Amniotic stem cell (primary cell): ENCODE results near the gene FKBP14.
"Not testable (repeated sequence)": the region's sequence is repeated elsewhere in the genome, so short reads cannot be mapped to it uniquely, and the experiment has no call there.

Experiments
- DNase-seq: peaks from one replicate; lab custom pipeline; 2025; lab: John Stamatoyannopoulos, UW

The FKBP14 gene

DNA sequence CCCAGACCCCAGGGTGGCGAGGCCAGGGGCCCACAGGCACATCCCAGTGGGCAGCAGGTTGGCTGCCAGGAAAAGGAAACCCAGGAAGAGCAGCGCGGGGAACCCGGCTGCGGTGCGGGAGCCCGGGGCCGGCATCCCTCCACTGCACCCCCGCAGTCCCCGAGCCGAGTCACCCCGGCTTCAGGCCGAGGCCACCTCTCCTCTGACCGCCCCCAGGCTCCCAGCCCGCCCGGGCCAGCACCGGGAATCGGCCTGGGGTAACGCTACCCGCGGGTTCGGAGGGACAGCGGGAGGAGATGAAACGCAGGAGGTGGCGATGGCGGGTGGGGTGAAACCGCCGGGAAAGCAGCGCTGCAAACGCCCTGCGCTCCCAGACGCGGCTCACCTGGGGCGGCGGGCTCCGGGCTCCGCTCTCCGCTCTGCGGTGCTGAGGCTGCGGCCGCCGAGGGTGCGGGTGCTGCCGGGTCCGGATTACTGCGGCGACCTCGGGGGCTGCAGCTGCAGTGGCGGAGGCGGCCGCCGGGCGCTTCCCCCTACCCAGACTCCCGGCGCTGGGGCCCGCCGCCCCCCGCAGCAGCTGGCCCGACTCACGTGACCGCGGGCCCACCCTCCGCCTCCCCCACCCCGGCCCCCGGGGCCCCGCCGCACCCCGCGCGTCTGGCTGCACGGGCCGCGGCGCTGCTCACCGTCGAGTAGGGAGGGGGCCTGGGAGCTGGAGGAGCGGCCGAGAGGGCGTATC lies 37.1 kb downstream of the FKBP14 start, which contains the start of gene SCRN1:
SCRN1 (minus strand) TSS at position 545 of the 739 bp plus-strand sequence. CDS start 20,734 bp downstream, outside the sequence.
- DNase-seq = no peak

DNA sequence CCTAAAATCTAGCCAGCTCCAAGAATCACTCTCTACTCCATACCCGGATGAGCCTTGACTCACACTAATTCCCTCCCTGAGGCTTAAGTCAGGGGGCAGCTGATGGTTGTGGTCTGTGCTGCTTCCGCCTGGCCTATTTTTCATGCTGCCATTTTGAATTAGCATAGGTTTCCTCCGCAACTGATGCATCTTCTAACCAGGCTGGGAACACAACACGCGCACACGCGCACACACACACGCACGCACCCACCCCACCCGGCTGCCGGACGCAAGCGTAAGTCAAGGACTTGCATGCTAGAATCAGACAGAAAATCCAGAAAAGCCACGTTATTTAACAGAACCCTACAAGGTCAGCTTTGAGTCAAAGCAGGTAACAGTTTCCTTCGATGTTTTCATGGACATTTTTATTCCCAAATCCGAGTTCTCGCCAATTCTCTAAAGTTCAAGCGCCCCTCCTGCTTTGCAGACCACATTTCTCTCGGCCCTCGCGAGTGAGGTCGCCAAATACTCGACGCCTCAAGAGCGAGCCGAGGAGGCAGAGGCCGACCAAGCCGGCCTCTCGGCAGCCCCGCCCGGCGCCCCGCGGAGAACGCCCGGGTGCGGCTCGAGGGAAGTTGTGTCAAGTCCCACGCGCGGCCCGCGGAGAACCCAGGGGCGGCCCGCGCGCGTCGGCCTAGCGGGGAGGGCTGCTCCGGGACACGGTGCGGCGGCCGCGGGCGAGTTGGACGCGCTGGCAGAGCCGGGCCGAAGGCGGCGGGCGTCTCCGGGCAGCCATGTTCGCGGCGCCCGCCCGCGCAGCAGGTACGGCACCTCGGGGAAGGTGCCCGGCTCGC lies 37.9 kb downstream of the FKBP14 start:
- DNase-seq = peak; percentile 52

DNA sequence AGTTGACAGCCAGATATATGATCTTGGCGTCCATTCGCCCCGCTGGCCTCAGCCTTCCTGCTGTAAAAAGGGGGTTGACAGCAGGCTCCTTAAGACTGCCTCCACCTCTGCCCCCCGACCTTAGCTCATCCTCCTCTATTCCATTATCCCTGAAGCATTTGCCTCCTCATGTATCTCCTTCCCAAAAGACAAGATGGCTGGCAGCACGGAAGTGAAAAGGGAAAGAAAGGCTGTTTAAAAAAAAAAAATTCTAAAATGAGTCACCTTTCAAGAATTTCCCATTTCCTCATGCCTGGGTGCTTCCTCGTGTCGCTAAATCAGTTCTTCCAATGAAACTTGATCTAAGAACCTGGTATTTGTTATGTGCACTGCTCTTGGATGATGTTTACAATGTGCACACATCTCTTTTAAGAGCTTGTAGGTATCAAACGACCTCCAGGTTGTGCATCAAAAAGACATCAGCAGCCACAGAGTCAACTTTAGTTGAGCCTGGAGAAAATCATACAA lies 38.6 kb downstream of the FKBP14 start:
- peak; percentile 79 for DNase-seq

DNA sequence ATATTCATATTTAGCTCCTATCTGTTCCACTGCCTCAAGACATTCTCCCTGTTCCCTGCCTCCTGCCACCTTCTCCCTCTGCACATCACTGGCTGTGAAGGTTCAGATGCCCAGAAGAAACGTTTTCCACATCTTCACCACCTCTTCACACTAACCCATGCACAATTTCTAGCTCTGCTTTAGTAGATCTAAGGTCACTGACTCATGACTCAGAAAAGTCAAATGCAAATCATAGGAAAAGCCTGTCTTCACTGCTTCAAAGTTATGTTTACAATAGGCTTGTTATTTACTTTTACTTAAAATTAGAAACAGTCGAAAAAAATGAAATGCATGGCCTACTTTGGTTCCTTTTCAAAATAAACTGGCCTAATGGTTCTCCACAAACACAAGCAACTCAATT lies 39.4 kb downstream of the FKBP14 start:
- DNase-seq = no peak

DNA sequence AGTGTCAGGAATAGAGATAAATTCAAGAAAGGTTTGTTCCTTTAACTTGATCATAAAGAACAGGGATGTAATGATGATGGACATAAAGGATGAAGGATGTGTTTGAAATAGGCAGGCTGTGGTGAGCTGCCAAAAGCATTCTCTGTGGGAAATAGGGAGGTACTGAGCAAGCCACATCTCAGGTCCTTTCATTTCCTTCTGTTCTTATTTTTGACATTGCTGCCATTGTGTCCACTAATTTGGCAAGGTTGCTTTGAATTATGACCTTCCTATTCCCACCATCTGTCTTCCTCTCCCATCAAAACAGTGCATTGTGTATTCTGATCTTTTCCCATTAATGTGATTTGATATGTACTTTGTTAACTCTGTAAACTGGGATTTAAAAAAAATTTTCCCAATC lies 46.4 kb downstream of the FKBP14 start:
- no peak for DNase-seq

DNA sequence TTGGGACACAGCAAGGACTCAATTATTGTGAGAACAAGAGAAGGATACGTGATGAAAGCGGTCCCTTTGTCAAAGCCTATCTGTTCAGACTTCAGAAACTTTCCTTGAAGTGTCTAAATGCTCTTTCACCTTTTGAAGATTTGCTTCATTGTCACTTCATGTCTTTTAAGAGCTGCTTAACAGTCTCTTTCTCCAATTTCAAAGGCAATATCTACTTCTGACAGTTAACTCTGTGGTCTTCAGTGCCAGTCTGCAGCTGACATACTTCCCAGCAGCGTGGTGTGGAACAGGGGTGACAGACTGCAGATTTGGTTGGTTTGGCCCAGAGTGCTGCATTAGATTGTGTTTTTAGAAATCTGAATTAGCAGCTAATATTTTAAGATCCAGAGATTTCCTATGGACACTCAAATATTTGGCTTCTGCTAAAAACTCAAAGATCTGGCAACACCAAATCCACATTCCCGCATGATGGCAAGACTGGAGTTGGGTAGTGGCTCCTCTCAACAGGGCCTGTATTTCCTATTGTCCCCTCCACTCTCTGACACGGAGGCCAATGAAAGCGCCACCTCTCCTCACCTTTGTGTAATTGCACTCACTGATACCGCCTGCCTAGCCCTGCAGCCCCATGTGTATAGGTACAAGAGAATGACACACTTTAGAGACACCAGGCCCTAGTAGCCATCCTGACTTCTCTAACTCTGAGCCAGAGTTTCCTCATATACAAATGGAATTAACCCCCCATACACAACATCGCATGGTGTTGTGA lies 48.4 kb downstream of the FKBP14 start:
- DNase-seq = no peak

DNA sequence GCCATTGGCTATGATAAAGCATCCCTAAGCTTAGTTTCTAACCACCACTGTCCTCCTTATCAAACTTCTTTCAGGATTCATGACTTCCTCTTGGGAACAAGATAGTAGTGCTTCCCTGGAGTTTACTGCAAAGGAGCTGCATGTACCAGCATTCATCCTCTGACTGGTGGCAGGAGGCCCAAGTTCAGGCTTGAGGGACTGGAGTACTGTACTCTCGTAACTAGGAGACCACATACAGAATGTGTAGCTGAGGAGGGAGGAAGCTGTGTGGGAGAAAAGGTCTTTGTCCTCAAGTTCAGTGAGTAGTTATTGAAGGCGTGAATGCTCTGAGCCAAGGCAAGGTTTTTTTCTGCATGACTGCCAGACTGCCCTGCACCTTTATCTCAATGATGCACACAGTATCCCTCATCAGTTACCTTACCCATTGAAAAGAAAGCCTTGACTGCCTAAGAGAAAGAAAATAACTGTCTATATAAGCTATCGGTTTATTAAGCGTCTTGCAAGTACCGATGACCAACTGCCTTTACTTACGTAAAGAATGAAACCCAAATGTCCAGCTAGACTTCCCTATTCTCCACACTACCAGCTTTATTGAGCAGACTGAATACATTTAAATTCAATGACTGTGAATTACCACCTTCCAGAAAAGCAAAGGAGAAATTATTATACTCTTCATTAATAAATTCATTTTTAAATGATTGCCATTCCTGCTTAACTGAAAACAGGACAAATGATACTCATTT lies 49.7 kb downstream of the FKBP14 start:
- DNase-seq = no peak

DNA sequence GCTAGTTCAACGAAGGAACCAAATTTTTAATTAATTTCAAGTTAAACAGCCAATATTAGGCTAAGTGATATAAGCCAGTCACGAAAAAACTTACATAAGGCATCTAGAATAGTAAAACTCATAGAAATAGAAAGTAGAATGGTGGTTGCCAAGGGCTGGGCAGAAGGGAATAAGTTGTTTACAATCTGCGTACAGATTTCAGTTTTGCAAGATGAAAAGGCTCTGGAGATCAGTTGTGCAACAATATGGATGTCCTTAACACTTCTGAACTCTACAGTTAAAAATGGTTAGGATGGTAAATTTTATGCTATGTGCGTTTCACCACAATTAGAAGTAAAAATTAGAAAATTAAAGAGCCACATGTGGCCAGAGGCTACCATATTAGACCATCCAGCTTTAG lies 50.2 kb downstream of the FKBP14 start:
- no peak for DNase-seq

DNA sequence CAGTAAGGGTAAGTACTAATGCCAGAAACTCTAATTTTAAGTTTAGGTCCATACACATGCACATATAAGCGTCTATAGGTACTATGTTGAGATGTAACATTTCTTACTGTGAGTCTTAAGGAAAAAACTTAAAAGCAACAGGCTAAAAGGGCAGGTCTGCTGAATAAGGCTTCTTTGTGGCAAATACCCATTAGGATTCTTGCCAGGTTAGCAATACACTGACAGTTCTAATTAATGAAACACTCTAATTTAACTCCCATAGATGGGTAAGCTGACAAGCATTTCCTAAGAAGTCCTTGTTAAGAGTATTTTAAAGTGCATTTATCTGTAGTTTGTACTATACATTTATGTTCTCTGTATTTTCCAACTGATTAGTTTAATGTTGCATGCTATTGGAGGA lies 50.9 kb downstream of the FKBP14 start:
- no peak for DNase-seq

DNA sequence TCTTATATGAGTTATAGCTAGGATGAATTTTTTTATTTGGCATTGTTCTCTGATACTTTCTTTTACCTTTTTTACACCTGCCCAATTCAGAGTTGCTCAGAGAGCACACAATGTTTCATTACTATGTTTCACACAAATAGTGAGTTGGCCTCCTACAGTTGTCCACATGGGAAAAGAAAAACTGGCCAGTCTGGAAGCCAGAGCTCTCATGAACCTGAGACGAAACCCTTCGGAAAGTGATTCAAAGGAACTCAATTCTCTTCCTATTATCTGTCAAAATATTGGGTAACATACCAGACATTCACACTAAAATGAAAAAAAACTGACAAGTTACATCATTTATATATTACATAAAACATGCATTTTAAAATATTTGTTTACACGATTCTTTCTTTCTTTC lies 52.2 kb downstream of the FKBP14 start:
- DNase-seq = no peak

DNA sequence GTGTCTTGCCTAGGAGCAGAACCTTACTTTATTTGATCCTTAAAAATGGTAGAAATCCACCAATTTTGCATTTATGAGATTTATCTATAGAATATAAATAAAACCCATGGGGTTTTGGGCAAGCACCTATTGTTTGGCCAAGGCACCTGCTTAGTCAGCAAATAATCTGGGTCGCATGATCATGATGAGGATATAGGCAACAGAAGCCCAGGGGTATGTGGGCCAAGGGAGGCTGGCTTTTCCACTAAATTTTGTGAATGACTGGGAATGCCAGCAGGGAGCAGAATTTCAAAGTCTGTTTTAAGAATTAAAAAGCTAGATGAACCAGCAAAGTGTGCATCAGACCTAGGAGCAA lies 54.2 kb downstream of the FKBP14 start:
- DNase-seq = no peak

DNA sequence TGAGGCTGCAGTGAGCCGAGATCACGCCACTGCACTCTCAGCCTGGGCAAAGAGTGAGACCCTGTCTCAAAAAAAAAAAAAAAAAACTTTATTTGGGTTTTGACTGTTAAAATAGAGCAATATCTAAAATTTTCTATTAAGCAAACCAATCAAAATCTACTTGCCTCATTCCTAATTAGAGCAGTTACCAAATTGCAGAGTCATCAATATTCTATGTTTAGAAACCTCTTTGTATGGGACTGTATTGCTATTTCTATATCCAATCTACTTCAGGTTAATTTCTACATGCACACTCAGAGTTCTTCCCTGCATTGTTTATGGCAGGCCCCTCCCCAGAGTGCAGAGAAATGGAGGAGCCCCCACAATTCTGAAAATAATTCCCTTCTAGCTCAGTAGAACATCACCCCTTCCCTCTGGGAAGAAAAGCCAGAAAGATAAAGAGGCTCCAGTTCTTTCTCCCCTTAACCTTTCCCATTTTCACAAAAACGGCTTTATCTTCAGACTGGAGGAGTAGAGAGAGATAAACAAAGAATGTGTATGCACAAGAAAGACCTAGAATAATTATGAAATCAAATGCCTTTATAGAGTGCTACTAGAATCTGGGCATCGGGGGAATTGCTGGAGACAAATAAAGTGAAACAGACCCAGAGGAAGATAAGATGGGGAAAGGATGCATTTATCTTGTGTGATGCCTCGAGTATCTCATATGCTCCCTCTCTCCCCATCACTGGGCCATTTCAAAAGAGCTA lies 54.8 kb downstream of the FKBP14 start:
- no peak for DNase-seq

DNA sequence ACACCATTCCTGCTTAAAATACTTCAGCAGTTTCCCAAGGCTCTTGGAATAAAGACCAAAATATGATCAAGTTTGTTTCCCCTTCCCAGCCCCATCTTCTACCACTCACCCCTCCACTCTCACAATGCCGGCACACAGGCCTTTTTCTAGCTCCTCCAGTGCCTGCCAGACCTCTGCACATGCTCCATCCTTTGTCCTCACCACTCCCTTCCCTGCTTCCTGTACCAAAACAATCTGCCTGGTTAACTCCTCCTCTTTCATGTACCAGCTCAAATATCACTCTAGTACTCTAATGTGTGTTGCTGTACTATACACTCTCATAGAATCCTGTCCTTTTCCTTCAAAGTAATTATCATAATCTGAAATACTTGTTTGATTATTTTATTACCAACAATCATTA lies 56.3 kb downstream of the FKBP14 start:
- no peak for DNase-seq

DNA sequence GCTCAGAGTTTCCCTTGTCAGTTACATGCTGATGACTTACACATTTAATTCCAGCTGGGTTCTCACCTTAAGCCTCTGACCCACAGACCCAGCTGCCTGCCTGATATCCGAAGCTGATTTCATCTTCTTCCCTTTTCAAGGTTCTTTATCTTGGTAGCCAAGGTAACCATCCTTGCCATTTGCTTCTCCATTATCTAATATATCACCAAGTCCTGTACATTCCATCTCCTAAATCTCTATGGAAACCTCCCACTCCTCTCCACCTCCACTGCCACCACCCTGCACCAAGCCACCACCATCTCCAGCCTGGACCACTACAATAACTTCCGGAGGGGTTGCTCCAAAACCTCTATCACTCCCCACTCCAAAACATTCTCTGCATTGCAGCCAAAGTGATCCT lies 56.8 kb downstream of the FKBP14 start:
- DNase-seq = no peak

DNA sequence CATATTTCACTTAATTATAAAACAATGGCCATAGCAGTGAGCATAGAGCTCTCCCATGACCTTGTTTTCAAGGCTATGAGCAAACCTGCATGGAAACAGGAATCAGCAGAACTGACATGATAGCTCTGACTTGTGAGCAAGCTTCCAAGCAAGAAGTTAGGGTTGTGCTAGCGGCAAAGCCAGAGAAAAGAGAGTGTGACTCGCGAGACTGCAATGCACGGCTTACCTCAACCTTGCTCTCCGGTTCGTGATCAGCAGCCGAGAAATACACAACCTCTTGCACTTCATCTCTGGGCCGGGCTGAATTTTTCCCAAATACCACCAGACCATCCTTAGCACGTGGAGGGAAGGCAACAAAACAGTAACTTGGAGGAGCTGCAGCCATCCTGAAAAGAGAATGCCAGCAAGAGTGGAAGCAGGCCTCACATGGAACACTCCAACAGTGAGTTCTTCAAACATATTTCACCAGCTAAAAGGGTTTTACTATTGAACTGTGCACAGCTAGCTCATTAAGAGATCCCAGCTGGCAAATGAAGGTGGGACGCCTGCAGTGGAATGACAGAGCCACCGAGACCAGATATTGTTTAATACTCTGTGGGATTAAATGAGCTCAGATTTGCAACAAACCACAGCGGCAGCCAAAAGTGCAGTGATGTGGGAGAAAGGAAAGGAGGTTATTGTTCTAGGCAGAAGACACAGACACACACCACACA lies 57.7 kb downstream of the FKBP14 start:
- DNase-seq = no peak

DNA sequence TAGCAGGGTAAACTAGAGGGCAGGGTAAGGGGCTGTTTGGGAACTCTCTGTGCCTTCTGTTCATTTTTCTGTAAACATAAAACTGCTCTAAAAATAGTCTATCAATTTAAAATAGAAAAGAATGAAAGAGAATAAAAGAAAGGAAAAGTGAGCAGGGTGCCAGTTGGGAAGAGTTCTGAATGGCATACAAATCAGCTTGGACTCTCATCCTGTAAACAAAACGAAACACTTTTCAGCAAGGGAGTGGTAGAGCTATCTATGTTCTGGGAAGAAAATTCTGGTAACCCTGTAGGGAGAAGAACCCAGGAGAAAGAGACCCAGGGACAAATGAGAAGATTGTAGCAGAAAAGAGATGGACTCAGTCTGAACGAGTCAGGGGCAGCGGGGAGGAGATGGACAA lies 61.5 kb downstream of the FKBP14 start:
- no peak for DNase-seq

DNA sequence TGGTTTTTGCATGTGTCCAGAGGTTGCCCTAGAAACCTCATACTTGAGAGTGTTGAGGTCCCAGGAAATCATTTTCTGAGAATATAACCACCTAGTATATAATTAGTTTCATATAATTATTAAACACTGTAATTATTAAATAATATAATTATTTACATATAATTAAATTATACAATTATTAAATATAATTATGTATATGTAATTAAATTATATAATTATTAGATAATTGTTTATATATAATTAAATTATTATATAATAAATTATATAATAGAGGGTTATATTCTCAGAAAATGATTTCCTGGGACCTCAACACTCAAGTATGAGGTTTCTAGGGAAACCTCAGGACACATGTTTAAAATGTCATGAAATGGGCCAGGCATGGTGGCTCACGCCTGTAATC lies 64.5 kb downstream of the FKBP14 start:
- DNase-seq = no peak

DNA sequence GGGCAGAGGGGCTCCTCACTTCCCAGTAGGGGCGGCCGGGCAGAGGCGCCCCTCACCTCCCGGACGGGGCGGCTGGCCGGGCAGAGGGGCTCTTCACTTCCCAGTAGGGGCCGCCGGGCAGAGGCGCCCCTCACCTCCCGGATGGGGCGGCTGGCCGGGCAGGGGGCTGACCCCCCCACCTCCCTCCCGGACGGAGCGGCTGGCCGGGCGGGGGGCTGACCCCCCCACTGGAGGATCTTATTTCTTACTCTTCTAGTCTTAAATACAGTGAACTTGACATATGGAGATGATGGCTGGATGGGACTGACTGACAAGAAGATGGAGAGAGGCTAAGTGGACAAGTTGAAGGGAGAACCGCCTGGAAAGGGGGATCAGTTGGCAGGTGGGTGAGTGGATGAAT lies 64.9 kb downstream of the FKBP14 start:
- not testable (repeated sequence) for DNase-seq
